A673 (cell line): Measurements from ENCODE around the gene NUCKS1.

Experiments
- CTCF ChIP-seq: fragments of 300-800, 200-600 bp; sonication (generic); conservative IDR thresholded peaks from 2 replicates; pipeline ENCODE4 v1.5.1; 2017; ENCODE audit warnings: low read depth, mild to moderate bottlenecking, antibody characterized with exemption, low read length, moderate library complexity, mixed read lengths
- EZH2 ChIP-seq: fragments of 200-600 bp; sonication (generic); IDR thresholded peaks from 2 replicates; pipeline ENCODE4 v1.6.1; 2017; ENCODE audit warnings: borderline replicate concordance, low read depth, mild to moderate bottlenecking, mixed read lengths, antibody characterized with exemption, low read length; ENCODE audit not compliant: poor library complexity, severe bottlenecking

DNA sequence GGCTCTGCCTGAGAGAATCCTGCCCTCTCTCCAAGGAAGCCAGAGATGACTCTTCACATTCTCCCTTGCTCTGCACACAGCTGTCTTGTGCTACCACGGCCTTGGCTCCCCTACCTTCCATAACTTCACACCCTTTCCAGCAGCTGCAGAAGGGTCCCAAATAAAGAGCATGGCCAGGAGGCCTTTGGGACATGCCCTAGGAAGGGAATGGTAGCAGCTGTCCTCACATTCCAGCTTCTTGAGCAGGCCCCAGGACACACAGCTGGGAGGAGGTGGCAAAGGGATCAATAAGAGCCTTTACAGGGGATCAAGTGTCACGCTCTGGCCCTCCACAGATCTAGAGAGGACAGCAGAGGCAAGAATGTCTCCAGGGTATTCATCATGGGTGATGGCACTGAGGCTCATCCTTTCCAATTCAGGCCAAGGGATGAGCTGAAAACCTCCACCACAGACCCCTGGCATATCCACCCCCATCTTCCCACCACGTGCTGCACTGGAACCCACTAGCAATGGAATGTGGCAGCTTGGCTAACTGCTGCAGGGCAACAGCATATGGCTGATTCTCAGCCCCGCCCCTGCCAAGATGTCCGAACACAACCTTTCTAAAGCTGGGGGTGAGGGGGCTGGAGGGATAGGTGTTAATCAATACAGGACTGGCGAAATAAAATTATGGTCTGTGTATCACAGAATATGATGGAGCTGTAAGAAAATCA, 43.1 kb upstream of the NUCKS1 start:
- TF ChIP-seq CTCF = no peak
- no peak for TF ChIP-seq EZH2
